GM19395 (cell line): ENCODE data around the gene HAAO.
A peak's percentile ranks its signal among the peaks of the same experiment; 100 is the strongest.

Source experiments
- ATAC-seq: cut with Tn5 transposase; IDR thresholded peaks from one replicate; pipeline ENCODE4 v1.9.1; 2021; ENCODE audit warnings: mild to moderate bottlenecking, moderate library complexity; ENCODE audit not compliant: unreplicated experiment

Gene HAAO

DNA sequence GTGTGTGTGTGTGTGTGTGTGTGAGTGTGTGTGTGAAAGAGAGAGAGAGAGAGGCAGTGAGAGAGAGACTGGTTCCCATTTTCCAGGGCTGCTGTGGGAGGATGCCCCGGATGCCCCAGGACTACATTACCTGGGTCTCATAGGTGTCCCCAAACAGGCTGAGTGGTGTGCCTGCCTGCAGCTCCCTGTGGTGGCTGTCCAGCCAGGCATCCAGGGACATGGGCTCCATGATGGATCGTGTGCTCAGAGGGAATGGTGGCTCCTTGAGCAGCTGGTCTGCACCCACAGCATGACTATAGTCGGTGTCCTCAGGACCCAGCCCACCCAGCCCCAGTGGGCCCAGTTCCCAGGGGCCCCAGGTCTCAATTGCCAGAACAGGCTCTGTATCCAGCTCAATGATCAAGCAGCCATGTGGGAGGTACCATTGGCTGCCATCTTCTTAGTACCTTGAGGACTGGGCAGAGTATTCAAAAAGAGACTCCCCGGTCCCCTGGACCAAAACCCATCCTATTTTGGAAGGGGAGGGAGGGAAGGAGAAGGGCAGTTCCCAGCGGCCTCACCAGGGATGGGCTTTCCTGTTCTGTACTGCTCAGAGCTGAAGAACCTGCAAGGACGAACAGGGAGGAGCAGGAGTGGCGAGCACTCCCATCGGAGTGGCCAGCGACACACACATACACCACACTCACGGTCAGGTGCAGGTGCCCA is 22.6 kb downstream of the HAAO start:
- no peak for ATAC-seq

DNA sequence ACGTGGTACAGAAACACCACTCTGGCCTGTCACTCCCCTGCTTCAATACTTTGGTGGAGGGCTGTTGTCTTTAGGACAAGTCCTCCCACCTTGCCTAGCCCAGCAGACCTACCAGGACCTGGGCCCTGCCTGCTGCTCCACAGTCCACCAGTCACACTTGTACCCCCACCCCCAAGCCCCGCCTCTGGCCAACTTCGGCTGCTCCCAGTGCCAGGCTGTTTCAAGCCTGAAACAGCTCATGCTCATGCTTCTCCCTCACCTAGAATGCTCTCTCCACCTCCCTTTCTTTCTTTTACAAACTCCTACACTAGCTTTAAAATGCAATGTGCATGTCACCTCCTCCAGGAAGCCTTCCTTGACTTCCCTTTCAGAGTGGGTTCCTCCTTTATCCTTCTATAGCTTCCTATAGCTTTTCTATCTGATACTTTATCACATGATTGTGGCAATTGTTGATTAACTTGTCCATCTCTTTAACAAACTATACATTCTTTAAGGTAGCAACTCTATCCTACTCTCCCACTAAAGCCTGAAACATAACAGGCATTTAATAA is 23.6 kb downstream of the HAAO start:
- no peak for ATAC-seq

DNA sequence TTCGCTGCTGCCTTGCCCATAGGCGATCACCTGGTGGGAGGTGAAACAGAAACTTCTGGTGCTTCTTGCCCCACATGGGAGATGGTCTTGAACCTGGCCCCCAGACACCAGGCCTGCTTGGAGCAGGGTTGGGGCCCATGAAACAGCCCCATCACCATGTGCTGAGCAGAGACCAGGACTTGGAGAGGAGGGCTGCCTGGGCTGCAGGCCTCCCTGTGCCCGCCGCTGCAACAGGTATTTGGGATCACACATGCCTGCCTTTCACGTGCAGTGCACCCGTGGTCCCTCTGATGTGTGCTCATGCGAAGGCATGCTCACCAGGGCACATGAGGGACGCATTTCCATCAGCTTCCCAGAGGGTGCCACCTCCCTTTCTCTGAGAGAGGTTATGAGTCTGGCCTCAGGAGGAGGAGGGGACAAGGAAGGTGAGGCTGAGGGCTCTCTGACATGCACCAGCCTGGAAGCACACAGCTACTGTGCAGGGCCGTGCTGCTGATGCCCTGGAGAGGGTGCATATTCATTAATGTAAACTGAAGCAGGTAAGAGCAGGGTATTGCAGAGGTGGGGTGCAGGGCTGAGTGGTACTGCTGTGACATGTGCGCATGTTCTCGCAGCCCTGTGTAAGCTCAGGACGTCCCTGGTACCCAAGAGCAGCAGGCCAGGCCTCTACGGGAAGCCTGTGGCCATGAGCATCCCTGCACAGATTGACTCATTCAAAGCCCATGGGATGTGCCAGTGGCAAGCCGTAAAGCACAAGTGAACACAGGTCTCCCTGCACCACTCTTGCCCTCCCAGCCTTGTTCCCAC is 24.3 kb downstream of the HAAO start:
- ATAC-seq = no peak

DNA sequence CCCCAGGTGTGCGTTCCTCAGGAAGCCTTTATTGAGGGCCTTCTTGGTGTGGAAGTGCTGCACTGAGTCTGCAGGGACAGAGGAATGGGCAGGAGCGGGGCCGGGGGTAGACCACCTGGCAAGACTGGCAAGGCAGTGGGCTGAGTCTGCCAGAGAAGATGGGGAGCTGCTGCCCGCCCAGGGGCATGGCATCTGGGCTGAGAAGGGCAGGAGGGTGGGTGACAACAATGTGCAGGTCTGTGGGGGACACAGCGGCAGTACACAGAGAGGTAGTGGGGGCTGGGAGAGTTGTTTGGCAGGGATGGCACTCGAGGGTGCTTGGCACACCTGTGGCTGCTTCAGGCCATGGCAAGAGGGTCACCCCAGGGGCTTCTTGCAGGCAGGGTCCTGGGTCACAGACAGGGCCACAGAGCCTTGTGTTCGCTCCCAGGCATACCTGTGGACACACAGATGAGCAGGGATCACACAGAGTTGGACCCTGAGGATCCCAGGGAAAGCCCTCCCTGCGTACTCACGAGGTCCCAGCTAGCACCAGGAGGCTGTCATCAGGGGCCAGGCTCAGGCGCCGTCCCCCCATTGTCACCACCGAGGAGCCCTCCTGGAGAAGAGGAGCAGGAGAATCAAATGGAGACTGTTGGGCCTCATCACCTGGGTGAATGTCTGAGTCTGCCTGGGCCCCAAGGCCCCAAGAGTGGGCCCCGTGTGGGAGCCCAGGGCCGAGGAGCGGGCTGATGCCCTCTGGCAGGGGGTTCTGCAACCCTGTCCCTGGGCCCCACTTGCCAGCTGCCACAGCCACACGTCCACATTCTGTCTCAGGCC is 25.1 kb downstream of the HAAO start:
- ATAC-seq = no peak

DNA sequence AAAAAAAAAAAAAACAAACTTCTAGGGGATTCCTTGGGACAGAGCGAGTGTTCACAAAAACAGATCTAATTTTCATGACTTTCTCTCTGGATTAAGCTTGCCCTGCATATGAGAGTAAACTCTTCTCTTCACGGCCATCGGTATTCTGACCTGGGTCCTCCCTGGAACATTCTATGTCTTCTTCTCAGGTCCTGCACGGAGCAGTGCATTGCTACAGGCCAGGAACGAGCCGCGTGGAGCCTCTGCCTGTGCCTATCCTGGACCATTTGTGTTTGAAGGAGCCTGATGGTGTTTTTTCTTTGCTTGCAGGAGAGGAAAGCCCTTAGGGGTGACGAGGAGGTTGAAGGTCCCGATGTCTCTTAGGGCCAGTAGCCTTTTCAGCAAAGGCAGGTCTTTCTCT is 26.7 kb downstream of the HAAO start:
- ATAC-seq = no peak

DNA sequence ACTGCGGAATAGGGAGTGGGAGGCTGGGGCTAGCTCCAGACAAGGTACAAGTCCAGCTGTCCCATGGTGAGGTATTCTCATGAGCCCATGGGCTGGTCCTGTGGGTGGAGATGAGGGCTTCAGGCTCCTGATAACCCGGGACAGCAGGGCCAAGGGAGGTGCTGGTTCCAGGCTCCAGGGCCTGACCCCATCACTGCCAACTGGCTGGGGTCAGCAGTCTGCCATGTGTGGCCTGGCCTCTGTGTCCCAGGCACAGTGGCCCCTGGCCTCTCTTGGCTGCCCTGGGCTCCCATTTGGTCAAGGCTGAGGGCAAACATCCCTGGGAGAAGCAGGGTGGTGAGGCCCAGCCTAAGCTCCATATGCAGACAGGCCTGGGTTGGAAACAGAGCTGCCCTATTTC is 27.5 kb downstream of the HAAO start:
- ATAC-seq = no peak

DNA sequence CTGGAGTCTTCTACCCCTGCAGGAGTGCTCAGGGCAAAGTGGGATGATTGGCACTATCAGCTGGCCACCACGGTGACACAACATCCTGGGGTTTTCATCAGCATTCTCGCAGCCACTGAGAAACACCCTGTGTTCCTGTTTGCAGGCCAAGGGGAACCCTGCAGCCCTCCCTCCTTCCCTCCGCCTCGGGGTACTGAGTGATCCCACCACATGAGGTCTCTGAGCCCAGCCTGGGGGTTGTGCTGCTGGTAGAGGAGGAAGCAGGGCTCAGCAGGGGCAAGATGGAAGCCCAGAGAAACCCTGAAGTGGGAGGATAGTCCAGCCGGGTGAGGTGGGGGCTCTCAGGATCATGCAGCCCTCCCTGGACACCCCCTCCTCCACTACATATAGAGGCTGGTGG is 28.3 kb downstream of the HAAO start, which contains the start of gene OXER1:
Gene OXER1 (minus strand): TSS at position 40 of the 400 bp plus-strand sequence. CDS start 73 bp downstream, outside the sequence.
- ATAC-seq = no peak

DNA sequence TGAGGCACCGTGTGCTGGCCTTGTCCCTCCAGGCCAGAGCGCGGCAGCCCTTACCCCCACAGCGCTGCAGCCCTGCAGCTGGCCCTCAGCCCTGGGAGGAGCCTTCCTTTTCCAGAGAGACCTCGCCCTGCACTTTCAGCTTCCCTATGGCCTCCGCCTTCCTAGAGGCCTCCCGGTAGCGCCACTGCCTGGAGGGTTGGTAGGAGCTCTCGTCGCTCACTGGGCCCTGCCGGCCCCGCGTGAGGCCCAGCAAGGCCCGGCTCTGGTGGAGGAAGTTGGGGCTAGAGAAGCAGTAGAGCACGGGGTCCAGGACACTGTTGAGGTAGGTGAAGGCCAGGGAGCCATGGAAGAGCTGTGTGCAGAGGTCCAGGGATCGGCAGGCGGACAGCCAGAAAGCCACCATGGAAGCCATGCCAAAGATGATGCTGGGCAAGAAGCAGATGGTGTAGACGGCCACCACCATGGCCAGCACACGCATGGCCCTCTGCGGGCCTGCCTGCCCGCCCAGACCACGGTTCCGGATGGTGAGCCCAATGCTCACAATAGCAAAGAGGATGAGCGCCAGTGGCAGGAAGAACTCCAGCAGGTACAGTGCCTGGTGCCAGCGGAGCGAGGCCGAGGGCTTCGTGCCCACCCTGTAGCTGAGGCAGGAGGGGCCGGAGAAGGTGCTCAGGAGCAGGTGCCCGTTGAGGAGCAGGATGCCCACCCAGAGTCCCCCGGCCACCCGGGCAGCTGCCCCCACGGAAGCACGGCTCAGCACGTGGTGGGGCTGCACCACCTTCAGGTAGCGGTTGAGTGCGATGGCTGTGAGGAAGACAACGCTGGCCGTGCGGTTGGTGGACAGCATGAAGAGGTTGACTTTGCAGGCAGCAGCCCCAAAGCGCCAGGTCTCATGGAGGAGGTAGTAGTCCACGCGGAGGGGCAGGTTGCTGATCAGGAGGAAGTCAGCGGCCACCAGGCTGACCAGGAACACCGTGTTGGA is 29.3 kb downstream of the HAAO start:
- no peak for ATAC-seq

DNA sequence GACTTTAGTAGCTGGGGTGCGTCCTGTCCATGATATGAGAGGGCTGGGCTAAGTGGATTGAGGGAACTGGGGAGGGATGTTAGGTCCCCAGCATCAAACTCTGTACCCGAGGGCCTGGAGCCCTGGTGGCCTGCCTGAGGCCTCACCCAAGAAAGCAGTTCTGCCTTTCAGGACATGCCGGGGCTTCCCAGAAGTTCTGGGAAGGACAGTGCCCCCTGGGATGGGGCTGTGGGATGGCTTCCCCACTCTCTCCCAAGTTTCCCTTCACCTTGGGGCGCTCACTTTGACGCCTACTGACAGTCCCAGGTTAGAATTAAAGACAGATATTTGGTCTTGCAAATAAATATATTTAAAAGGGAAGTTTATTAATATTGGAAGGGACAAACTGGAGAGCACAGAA is 30.2 kb downstream of the HAAO start:
- ATAC-seq = no peak

- no peak for ATAC-seq
Observed at GRCh38 chr2:42761554-42761953, 30.8 kb downstream of the HAAO start.

DNA sequence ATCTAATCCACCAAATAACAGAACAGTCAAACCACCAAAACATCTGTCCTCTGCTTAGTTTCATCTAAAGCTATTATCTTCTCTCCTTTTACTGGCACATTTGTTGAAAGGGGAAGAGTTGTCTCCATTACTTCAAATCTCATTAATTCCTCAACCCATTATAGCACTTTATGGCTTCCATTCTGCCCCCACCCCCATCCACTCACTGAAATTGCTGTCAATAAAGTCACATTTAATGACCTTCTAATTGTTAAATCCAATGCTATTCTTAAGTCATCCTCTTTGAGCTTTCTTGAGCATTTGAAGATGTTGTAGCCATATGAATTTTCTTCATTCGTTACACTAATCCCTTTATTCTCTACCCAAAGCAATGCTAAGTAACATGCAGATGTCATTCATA is 33.6 kb downstream of the HAAO start:
- no peak for ATAC-seq

GRCh38 chr2:42757981-42758740 is 34.2 kb downstream of the HAAO start:
- no peak for ATAC-seq

- ATAC-seq = no peak
Observed at GRCh38 chr2:42756966-42757513, 35.3 kb downstream of the HAAO start.

DNA sequence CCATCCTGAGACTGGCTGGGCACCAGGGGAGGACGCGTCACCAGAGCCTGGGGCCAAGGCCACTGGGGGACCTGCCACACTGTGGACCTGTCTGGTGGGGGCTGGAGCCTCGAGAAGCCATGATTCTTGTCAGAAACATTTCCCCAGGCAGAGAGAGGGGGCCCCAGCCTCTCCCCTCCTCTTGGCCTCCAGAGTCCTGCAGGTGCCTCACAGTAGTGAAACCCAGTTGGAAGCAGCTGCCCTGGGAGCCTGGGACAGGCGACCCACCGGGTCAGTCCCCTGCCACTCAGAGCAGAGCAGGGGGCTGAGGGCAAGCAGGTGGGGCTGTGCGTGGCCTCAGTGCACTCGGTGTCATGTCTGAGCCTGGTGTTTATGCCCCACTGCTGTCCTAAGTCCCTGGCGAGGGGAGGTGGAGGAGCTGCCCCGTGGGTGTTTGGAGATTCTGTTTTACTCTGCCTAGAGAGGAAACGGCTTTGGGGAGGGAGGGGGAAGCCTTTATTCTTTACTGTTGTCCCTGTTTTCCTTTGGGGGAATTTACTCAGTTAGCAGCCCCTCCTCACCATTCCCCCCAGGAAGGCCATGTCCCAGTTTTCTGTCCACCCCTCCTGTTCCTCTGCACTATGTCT is 36.1 kb downstream of the HAAO start:
- ATAC-seq = no peak

DNA sequence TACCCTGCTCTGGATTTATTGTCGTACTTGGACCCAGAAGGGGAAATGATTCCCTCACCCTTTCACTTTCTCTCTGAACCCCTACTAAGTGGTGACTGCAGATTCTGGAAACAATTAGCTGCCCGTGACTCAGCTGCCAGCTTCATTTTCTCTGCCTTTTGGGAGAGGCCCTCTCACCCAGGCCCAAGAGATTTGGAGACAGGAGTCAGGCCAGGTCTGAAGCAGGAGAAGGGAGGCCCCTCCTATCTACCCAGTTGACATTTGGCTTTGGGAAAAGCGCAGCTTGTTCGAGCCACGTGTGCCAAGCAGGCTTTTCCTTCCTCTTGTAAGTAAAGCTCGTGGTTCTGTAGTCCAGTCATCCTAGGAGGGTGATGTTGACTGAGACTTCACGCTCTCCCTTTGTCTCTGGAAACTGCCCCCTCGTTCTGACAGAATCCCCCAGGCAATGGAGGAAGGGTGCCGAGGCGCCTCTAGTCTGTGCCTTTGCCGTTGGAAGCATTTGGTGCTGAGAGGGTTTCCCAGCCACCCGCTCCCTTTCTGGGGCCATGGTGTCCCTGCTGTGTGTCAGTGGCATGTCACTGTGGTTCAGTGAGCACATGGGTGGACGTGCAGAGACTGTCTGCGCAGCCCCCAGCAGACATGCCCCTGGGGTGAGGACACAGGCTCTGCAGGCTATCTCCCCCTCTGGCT is 37.0 kb downstream of the HAAO start:
- no peak for ATAC-seq

- ATAC-seq = no peak
Observed at GRCh38 chr2:42754776-42755140, 37.6 kb downstream of the HAAO start.

- peak; percentile 54 for ATAC-seq
Observed at GRCh38 chr2:42754021-42754775, 38.2 kb downstream of the HAAO start.
